Neural progenitor cell (in vitro differentiated cells): Measurements from ENCODE around the gene PRSS57. TPM values are rescaled to one million over a fixed set of nuclear protein-coding genes. Genes with fewer than 3 reads are reported as not detected.

ENCODE experiments used
- DNase-seq: peaks from one replicate; pipeline ENCODE4 v3.0.0-alpha.2; 2016; ENCODE audit warnings: low spot score
- H2AFZ ChIP-seq: fragments of 200-600 bp; sonication (generic); replicated peaks from 2 replicates; pipeline ENCODE4 v1.6.1; 2016; ENCODE audit warnings: antibody characterized with exemption
- H3F3A ChIP-seq: fragments of 200-600 bp; sonication (generic); 2 replicates; pipeline ENCODE4 v1.6.1; 2016; ENCODE audit warnings: antibody characterized with exemption, low read depth
- H3K27ac ChIP-seq: fragments of 200-600 bp; sonication (generic); 2 replicates; pipeline ENCODE4 v1.5.1; 2016; ENCODE audit warnings: mild to moderate bottlenecking
- H3K27me3 ChIP-seq: fragments of 200-600 bp; sonication (generic); 2 replicates; pipeline ENCODE4 v1.6.1; 2016; ENCODE audit warnings: mild to moderate bottlenecking, moderate library complexity
- H3K36me3 ChIP-seq: fragments of 200-600 bp; sonication (generic); 2 replicates; pipeline ENCODE4 v1.5.1; 2016
- H3K4me1 ChIP-seq: fragments of 200-600 bp; sonication (generic); 2 replicates; pipeline ENCODE4 v1.6.1; 2016; ENCODE audit warnings: mixed run types
- H3K4me2 ChIP-seq: fragments of 200-600 bp; sonication (generic); 2 replicates; pipeline ENCODE4 v1.6.1; 2016
- H3K4me3 ChIP-seq: fragments of 200-600 bp; sonication (generic); 2 replicates; pipeline ENCODE4 v1.5.1; 2016
- H3K79me2 ChIP-seq: fragments of 200-600 bp; sonication (generic); 2 replicates; pipeline ENCODE4 v1.6.1; 2016; ENCODE audit warnings: low read depth
- H3K9ac ChIP-seq: fragments of 200-600 bp; sonication (generic); 2 replicates; pipeline ENCODE4 v1.6.1; 2016
- H3K9me3 ChIP-seq: fragments of 200-600 bp; sonication (generic); 2 replicates; pipeline ENCODE4 v1.5.1; 2016; ENCODE audit warnings: low read depth
- H4K20me1 ChIP-seq: fragments of 200-600 bp; sonication (generic); 2 replicates; pipeline ENCODE4 v1.6.1; 2016; ENCODE audit warnings: low read depth
- H3K27ac Mint-ChIP-seq: 3 replicates; pipeline ENCODE4 v1.8.0; 2021; ENCODE audit warnings: mixed read lengths
- H3K27me3 Mint-ChIP-seq: 2 replicates; pipeline ENCODE4 v1.8.0; 2022; ENCODE audit warnings: low read depth, mild to moderate bottlenecking, inconsistent platforms, moderate library complexity, mixed read lengths; ENCODE audit not compliant: insufficient read depth
- H3K36me3 Mint-ChIP-seq: 3 replicates; pipeline ENCODE4 v1.8.0; 2021; ENCODE audit warnings: mixed read lengths
- H3K4me1 Mint-ChIP-seq: 3 replicates; pipeline ENCODE4 v1.8.0; 2021; ENCODE audit warnings: mixed read lengths
- H3K4me3 Mint-ChIP-seq: 3 replicates; pipeline ENCODE4 v1.8.0; 2021; ENCODE audit warnings: mild to moderate bottlenecking, moderate library complexity, mixed read lengths
- H3K9me3 Mint-ChIP-seq: 3 replicates; pipeline ENCODE4 v1.8.0; 2020; ENCODE audit warnings: mixed read lengths
- EZH2 ChIP-seq: fragments of 200-600 bp; sonication (generic); IDR thresholded peaks from 2 replicates; pipeline ENCODE4 v1.6.1; 2017; ENCODE audit warnings: antibody characterized with exemption, mild to moderate bottlenecking, moderate library complexity
- EZH2phosphoT487 ChIP-seq: fragments of 200-600 bp; sonication (generic); IDR thresholded peaks from 2 replicates; pipeline ENCODE4 v1.6.1; 2017; ENCODE audit warnings: antibody characterized with exemption
- total RNA-seq: library from RNA; depleted of rRNA; stranded (reverse); fragments of >200 nt; gene quantifications from 2 replicates; pipeline ENCODE4 v1.2.3, GENCODE V29; 2015; ENCODE audit warnings: low replicate concordance
- TF ChIP-seq, protein P1 (sequence below): fragments of 200-600 bp; sonication (generic); IDR thresholded peaks from 2 replicates; pipeline ENCODE4 v1.5.1; 2017; ENCODE audit warnings: antibody characterized with exemption, mild to moderate bottlenecking

The PRSS57 gene
- total RNA-seq, 1 donor from 2014 or later, result not detected

DNA sequence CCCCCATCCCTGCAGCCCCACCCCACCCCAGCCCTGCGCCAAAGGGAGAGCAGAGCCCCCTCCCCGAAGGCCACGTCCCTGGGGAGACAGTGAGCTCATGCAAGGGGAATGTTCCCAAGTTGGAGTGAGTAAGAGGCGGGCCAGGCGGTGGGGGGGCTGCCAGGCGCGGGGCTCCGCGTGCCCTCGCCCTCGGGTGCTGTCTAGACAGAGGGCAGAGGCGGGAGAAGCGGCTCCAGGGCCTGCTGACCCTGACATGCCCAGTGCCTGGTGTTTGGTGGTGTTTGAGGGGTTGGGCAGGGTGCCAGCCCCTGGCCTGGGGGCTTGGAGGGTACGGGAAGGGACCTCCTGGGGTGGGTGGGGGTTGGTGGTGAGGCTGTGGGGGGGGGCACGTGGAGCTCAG is 18.1 kb downstream of the PRSS57 start:
- no peaks in the 10 kb centered on the region for H3K9me3 Mint-ChIP-seq
- H3K9ac ChIP-seq, result no peak overlapping the region
- no peak overlapping the region for H3K4me2 ChIP-seq
- peaks cover 7% of the 10 kb centered on the region for H3K4me1 ChIP-seq
- peaks cover 26% of the 10 kb centered on the region for H4K20me1 ChIP-seq
- H3K4me3 Mint-ChIP-seq, result no peak overlapping the region
- no peak for TF ChIP-seq EZH2
- TF ChIP-seq EZH2phosphoT487, result no peak
- TF ChIP-seq, protein P1, sequence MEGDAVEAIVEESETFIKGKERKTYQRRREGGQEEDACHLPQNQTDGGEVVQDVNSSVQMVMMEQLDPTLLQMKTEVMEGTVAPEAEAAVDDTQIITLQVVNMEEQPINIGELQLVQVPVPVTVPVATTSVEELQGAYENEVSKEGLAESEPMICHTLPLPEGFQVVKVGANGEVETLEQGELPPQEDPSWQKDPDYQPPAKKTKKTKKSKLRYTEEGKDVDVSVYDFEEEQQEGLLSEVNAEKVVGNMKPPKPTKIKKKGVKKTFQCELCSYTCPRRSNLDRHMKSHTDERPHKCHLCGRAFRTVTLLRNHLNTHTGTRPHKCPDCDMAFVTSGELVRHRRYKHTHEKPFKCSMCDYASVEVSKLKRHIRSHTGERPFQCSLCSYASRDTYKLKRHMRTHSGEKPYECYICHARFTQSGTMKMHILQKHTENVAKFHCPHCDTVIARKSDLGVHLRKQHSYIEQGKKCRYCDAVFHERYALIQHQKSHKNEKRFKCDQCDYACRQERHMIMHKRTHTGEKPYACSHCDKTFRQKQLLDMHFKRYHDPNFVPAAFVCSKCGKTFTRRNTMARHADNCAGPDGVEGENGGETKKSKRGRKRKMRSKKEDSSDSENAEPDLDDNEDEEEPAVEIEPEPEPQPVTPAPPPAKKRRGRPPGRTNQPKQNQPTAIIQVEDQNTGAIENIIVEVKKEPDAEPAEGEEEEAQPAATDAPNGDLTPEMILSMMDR, result no peak
- H2AFZ ChIP-seq, result no peak overlapping the region
- H3K9me3 ChIP-seq, result no peaks in the 10 kb centered on the region
- no peak overlapping the region for H3K27ac ChIP-seq
- H3K27me3 ChIP-seq, result peaks cover 46% of the 10 kb centered on the region
- peaks cover 14% of the 10 kb centered on the region for H3K27me3 Mint-ChIP-seq
- H3K36me3 ChIP-seq, result no peaks in the 10 kb centered on the region
- H3K36me3 Mint-ChIP-seq, result no peaks in the 10 kb centered on the region
- no peak for DNase-seq
- H3F3A ChIP-seq, result peaks cover 27% of the 10 kb centered on the region
- peaks cover 9% of the 10 kb centered on the region for H3K4me1 Mint-ChIP-seq
- H3K4me3 ChIP-seq, result no peak overlapping the region
- H3K79me2 ChIP-seq, result no peaks in the 10 kb centered on the region
- no peak overlapping the region for H3K27ac Mint-ChIP-seq

DNA sequence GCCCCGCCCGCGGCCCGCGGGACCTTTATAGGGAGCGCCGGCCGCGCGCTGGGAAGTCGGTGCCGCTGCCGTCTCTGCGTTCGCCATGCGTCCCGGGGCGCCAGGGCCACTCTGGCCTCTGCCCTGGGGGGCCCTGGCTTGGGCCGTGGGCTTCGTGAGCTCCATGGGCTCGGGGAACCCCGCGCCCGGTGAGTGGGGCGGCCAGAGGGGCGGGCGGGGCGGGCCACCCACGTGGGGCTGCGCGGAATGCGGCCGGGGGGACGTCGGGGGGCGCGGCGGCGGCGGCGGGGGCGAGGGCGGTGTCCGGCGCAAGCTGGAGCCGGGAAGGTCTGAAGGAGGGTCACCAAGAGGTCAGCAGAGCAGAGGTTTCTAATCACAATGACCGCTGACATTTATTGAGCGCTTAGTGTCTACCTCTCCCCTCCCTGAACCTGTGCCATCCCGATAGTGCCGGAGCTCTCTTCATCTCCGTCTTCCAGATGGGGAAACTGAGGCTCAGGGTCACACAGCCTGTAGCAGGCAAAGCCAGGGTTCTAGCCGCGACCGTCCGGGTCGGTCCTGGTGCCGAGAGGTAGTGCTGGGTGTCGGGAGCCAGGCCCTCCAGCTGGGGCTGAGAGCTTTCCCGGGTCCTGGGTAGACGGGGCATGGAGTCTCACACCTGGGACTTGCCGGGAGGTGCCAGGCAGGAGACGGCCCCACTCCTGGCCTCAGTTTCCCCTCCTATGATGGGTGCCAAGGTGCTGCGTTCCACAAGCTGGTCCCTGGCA is 18.7 kb downstream of the PRSS57 start, which contains the start of gene FSTL3:
FSTL3 (plus strand) TSS at position 54 of the 767 bp plus-strand sequence; CDS start at position 86, 32 bp downstream.
- Mint-ChIP-seq H3K4me1 (peaks cover 9% of the 10 kb centered on the region), H3K9me3 (no peaks in the 10 kb centered on the region), H3K4me3 (peak within 1 kb of the TSS; percentile 60), H3K27me3 (peaks cover 12% of the 10 kb centered on the region), H3K36me3 (no peaks in the 10 kb centered on the region), H3K27ac (peak within 1 kb of the TSS; percentile 47)
- H3K9me3 ChIP-seq, result no peaks in the 10 kb centered on the region
- TF ChIP-seq EZH2 (no peak), EZH2phosphoT487 (peak; percentile 28)
- TF ChIP-seq, protein P1, result no peak
- peaks cover 46% of the 10 kb centered on the region for H3K27me3 ChIP-seq
- peaks cover 26% of the 10 kb centered on the region for H4K20me1 ChIP-seq
- no peaks in the 10 kb centered on the region for H3K36me3 ChIP-seq
- peak within 1 kb of the TSS; percentile 67 for H3K4me2 ChIP-seq
- H3F3A ChIP-seq, result peaks cover 24% of the 10 kb centered on the region
- H3K4me3 ChIP-seq, result peak within 1 kb of the TSS; percentile 30
- no peak within 1 kb of the TSS for H2AFZ ChIP-seq
- H3K4me1 ChIP-seq, result peaks cover 7% of the 10 kb centered on the region
- no peak within 1 kb of the TSS for H3K9ac ChIP-seq
- peak; percentile 52 for DNase-seq
- H3K79me2 ChIP-seq, result no peaks in the 10 kb centered on the region
- H3K27ac ChIP-seq, result no peak within 1 kb of the TSS

DNA sequence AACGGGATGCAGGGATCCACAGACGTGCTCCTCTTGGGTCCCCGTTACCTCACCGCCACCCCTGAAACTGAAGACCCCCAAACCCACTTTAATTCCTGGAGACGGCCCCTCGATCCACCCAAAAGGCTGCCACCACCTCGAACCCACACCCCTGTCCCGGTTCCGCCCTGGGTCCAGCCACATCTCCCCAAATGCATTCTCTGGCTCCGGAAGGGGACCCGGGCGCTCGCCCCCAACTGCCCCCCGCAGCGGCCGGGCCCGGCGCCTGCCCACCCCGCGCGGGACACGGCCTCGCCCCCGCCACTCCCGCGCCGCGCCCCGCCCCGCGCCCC is 19.3 kb downstream of the PRSS57 start:
- TF ChIP-seq EZH2 (no peak), EZH2phosphoT487 (no peak)
- TF ChIP-seq, protein P1, result no peak
- H3K9me3 ChIP-seq, result no peaks in the 10 kb centered on the region
- no peaks in the 10 kb centered on the region for H3K36me3 Mint-ChIP-seq
- H3K27ac ChIP-seq, result no peak overlapping the region
- H2AFZ ChIP-seq, result no peak overlapping the region
- H3K9ac ChIP-seq, result no peak overlapping the region
- peaks cover 22% of the 10 kb centered on the region for H3F3A ChIP-seq
- no peak for DNase-seq
- H3K27me3 Mint-ChIP-seq, result peaks cover 12% of the 10 kb centered on the region
- peaks cover 26% of the 10 kb centered on the region for H4K20me1 ChIP-seq
- no peak overlapping the region for H3K27ac Mint-ChIP-seq
- no peak overlapping the region for H3K4me2 ChIP-seq
- peaks cover 7% of the 10 kb centered on the region for H3K4me1 ChIP-seq
- peaks cover 9% of the 10 kb centered on the region for H3K4me1 Mint-ChIP-seq
- H3K4me3 ChIP-seq, result no peak overlapping the region
- no peaks in the 10 kb centered on the region for H3K79me2 ChIP-seq
- no peaks in the 10 kb centered on the region for H3K9me3 Mint-ChIP-seq
- no peaks in the 10 kb centered on the region for H3K36me3 ChIP-seq
- peak overlapping the region; percentile 43 for H3K4me3 Mint-ChIP-seq
- H3K27me3 ChIP-seq, result peaks cover 46% of the 10 kb centered on the region
